ENCODE data around the gene TREH.

The TREH gene

DNA sequence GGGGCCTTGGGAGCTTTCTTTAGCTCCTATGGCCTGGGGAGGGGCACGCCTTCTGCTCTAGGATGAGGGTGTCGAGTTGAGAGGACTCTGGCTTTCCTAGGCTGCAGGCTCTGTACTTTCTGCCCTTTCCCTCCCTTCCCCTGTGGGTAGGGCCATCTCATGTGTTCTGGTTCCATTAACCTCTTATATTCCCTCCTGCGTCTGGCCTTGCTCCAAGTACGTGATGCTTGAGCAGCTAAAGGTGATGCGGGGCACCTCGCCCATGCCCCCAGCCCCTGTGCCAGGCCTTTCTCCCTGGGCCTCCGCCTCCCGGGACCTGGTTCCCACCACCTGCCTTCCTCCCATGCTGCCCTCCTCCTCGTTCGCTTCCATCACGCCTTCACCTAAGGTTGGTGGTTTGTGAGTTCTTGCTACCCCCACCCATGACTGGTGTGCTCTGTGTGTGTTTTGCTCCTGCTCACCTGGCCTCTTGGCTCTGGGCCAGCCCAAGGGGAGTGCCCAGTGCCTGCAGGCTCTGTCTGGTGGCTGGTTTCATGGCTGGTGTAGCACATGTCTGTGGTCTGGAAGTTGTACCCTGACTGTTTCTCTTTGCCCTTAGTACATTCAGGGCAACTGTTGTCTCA lies 37.9 kb downstream of the TREH start:
- Histone ChIP-seq H2BK5ac (ENCODE audit: low read depth, low read length, poor library complexity, severe bottlenecking) (no peak overlapping the region), H3K4ac (ENCODE audit: low read depth in 1 of 2, low read length in 2 of 2) (no peak overlapping the region), H3K27me3 (ENCODE audit: control insufficient read depth in 1 of 2, insufficient read depth in 1 of 2, low read length in 2 of 2) (no peaks in the 10 kb centered on the region), H3K14ac (ENCODE audit: low read length in 2 of 2) (no peak overlapping the region), H2AFZ (ENCODE audit: low read depth, low read length) (no peak overlapping the region), H3K79me1 (replicated peaks; ENCODE audit: low read length, poor library complexity, severe bottlenecking) (peaks cover 63% of the 10 kb centered on the region), H3K36me3 (ENCODE audit: control insufficient read depth in 1 of 2, insufficient read depth in 2 of 2, low read depth in 1 of 2, low read length in 2 of 2) (peaks cover 88 to 91% of the 10 kb centered on the region in 2 experiments), H3K4me1 (ENCODE audit: control insufficient read depth, insufficient read depth, low read depth, low read length) (peaks cover 13% of the 10 kb centered on the region), H3K4me2 (ENCODE audit: low read length, poor library complexity, severe bottlenecking) (no peak overlapping the region), H3K27ac (ENCODE audit: low read length, poor library complexity, severe bottlenecking) (no peak overlapping the region), H2AK5ac (ENCODE audit: low read length, severe bottlenecking) (no peak overlapping the region), H3K23ac (ENCODE audit: low read length in 2 of 2) (no peak overlapping the region), H3K18ac (ENCODE audit: low read depth in 1 of 2, low read length in 2 of 2) (no peak overlapping the region), H2BK15ac (ENCODE audit: low read depth, poor library complexity, severe bottlenecking) (no peak overlapping the region), H2BK12ac (ENCODE audit: low read length in 2 of 2) (no peak overlapping the region), H4K8ac (ENCODE audit: low read length) (no peak overlapping the region), H4K91ac (ENCODE audit: low read length) (no peak overlapping the region), H3K9me3 (ENCODE audit: control insufficient read depth, low read length) (no peaks in the 10 kb centered on the region), H2BK120ac (ENCODE audit: low read depth, low read length) (no peak overlapping the region), H3K4me3 (ENCODE audit: insufficient read depth in 1 of 2, low read depth in 1 of 2, low read length in 2 of 2) (no peak overlapping the region), H3K9ac (ENCODE audit: low read length) (no peak overlapping the region)
- WGBS = over 99% methylated on average over 11 of the region's 11 CpGs
- DNase-seq = no peak

DNA sequence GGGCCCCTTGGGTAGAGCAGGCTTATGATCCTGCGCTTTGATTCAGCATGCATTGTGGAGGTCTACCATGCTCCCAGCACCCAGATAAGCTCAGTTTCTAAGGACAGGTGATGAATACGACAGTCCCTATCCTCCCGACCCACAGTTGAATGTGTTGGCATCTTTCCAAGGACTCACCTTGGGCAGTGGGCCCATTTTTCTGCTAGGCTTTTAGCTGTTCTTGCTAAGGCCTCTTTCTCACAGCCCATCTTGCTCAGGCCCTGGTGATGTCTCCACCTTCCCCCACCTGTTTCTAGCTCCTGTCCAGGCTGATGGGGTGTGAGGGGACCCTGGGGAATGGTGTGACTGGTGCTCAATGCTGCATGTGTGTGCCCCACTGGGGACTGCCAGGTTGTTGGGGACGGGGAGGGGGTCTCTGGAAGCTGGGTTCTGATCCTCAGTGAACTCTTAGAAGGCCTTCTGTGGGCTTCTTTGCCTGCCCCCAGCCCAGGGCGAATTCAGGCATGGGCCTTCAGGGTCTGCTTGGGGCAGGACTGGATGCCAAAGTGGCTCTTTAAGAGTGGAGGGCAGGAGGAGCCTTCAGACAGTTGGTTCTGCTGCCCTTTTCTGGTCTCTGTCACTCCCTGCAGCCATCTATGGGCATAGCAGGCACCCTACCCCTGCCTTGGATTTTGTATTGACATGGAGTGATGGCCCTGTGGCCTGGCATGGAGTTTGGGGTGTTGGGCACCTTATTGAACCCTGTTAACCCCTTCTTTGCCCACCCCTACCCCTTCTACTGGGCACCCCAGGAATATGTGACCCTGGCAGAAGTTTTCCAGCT lies 38.9 kb downstream of the TREH start:
- Histone ChIP-seq H3K27me3 (ENCODE audit: control insufficient read depth in 1 of 2, insufficient read depth in 1 of 2, low read length in 2 of 2) (no peaks in the 10 kb centered on the region), H3K79me1 (replicated peaks; ENCODE audit: low read length, poor library complexity, severe bottlenecking) (peaks cover 60% of the 10 kb centered on the region), H3K9me3 (ENCODE audit: control insufficient read depth, low read length) (no peaks in the 10 kb centered on the region), H2BK12ac (ENCODE audit: low read length in 2 of 2) (no peak overlapping the region), H2AK5ac (ENCODE audit: low read length, severe bottlenecking) (no peak overlapping the region), H4K8ac (ENCODE audit: low read length) (no peak overlapping the region), H3K4me2 (ENCODE audit: low read length, poor library complexity, severe bottlenecking) (no peak overlapping the region), H3K18ac (ENCODE audit: low read depth in 1 of 2, low read length in 2 of 2) (no peak overlapping the region), H2AFZ (ENCODE audit: low read depth, low read length) (no peak overlapping the region), H2BK15ac (ENCODE audit: low read depth, poor library complexity, severe bottlenecking) (no peak overlapping the region), H3K27ac (ENCODE audit: low read length, poor library complexity, severe bottlenecking) (no peak overlapping the region), H3K23ac (ENCODE audit: low read length in 2 of 2) (no peak overlapping the region), H3K4ac (ENCODE audit: low read depth in 1 of 2, low read length in 2 of 2) (no peak overlapping the region), H2BK120ac (ENCODE audit: low read depth, low read length) (no peak overlapping the region), H3K4me1 (ENCODE audit: control insufficient read depth, insufficient read depth, low read depth, low read length) (peaks cover 13% of the 10 kb centered on the region), H3K14ac (ENCODE audit: low read length in 2 of 2) (no peak overlapping the region), H3K36me3 (ENCODE audit: control insufficient read depth in 1 of 2, insufficient read depth in 2 of 2, low read depth in 1 of 2, low read length in 2 of 2) (peaks cover 92 to 93% of the 10 kb centered on the region in 2 experiments), H3K4me3 (ENCODE audit: insufficient read depth in 1 of 2, low read depth in 1 of 2, low read length in 2 of 2) (no peak overlapping the region), H2BK5ac (ENCODE audit: low read depth, low read length, poor library complexity, severe bottlenecking) (no peak overlapping the region), H4K91ac (ENCODE audit: low read length) (no peak overlapping the region), H3K9ac (ENCODE audit: low read length) (no peak overlapping the region)
- 98% methylated on average over 5 of the region's 5 CpGs for WGBS
- no peak for DNase-seq

DNA sequence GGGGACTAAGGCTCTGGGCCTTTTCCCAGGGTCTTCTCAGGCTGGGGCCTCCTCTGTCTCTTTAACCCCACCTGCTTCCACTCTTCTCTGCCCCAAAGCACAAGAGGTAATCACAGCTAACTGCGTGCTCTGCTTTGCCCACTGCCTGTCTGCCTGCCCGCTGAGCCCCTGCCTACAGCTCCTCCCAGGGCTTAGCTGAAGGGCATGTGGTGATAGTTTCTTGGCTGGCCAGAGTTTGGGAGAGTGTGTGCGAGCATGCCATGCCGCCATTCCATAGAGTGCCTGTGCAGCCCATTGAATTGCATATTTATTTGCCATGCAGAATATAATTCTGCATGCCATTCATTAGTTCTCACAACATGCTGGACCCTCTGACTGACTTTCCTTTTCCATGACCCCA lies 39.6 kb downstream of the TREH start:
- Histone ChIP-seq H2AFZ (ENCODE audit: low read depth, low read length) (no peak overlapping the region), H2BK5ac (ENCODE audit: low read depth, low read length, poor library complexity, severe bottlenecking) (no peak overlapping the region), H2BK120ac (ENCODE audit: low read depth, low read length) (no peak overlapping the region), H2BK12ac (ENCODE audit: low read length in 2 of 2) (no peak overlapping the region), H3K27me3 (ENCODE audit: control insufficient read depth in 1 of 2, insufficient read depth in 1 of 2, low read length in 2 of 2) (no peaks in the 10 kb centered on the region), H3K4ac (ENCODE audit: low read depth in 1 of 2, low read length in 2 of 2) (no peak overlapping the region), H2BK15ac (ENCODE audit: low read depth, poor library complexity, severe bottlenecking) (no peak overlapping the region), H3K23ac (ENCODE audit: low read length in 2 of 2) (no peak overlapping the region), H4K8ac (ENCODE audit: low read length) (no peak overlapping the region), H3K4me1 (ENCODE audit: control insufficient read depth, insufficient read depth, low read depth, low read length) (peaks cover 19% of the 10 kb centered on the region), H3K14ac (ENCODE audit: low read length in 2 of 2) (no peak overlapping the region), H3K9ac (ENCODE audit: low read length) (no peak overlapping the region), H3K36me3 (ENCODE audit: control insufficient read depth in 1 of 2, insufficient read depth in 2 of 2, low read depth in 1 of 2, low read length in 2 of 2) (peaks cover 91 to 92% of the 10 kb centered on the region in 2 experiments), H2AK5ac (ENCODE audit: low read length, severe bottlenecking) (no peak overlapping the region), H3K4me3 (ENCODE audit: insufficient read depth in 1 of 2, low read depth in 1 of 2, low read length in 2 of 2) (no peak overlapping the region), H4K91ac (ENCODE audit: low read length) (no peak overlapping the region), H3K9me3 (ENCODE audit: control insufficient read depth, low read length) (no peaks in the 10 kb centered on the region), H3K79me1 (replicated peaks; ENCODE audit: low read length, poor library complexity, severe bottlenecking) (peaks cover 55% of the 10 kb centered on the region), H3K27ac (ENCODE audit: low read length, poor library complexity, severe bottlenecking) (no peak overlapping the region), H3K4me2 (ENCODE audit: low read length, poor library complexity, severe bottlenecking) (no peak overlapping the region), H3K18ac (ENCODE audit: low read depth in 1 of 2, low read length in 2 of 2) (no peak overlapping the region)
- WGBS = 100% methylated on average over 4 of the region's 4 CpGs
- no peak for DNase-seq

DNA sequence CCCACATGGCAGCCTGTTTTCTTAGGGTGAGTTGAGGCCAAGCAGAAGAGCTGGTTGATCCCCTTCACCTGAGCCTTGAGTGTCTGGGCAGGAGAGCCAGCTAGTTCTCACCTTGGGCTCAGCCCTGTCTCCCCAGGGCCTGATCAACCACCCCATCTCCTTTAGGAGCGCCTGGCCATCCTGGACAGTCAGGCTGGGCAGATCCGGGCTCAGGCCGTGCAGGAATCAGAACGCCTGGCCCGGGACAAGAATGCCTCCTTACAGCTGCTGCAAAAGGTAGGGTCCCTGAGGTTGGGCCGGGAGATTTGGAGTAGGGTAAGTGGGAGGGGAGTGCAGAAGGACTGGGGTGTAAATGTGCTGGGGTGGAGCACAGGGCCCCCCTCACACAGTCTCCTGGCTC lies 40.7 kb downstream of the TREH start:
- Histone ChIP-seq H2BK5ac (ENCODE audit: low read depth, low read length, poor library complexity, severe bottlenecking) (no peak overlapping the region), H3K4me3 (ENCODE audit: insufficient read depth in 1 of 2, low read depth in 1 of 2, low read length in 2 of 2) (no peak overlapping the region), H2AK5ac (ENCODE audit: low read length, severe bottlenecking) (no peak overlapping the region), H3K9me3 (ENCODE audit: control insufficient read depth, low read length) (no peaks in the 10 kb centered on the region), H3K36me3 (ENCODE audit: control insufficient read depth in 1 of 2, insufficient read depth in 2 of 2, low read depth in 1 of 2, low read length in 2 of 2) (peaks cover 82 to 91% of the 10 kb centered on the region in 2 experiments), H2AFZ (ENCODE audit: low read depth, low read length) (no peak overlapping the region), H3K23ac (ENCODE audit: low read length in 2 of 2) (no peak overlapping the region), H3K18ac (ENCODE audit: low read depth in 1 of 2, low read length in 2 of 2) (no peak overlapping the region), H3K27me3 (ENCODE audit: control insufficient read depth in 1 of 2, insufficient read depth in 1 of 2, low read length in 2 of 2) (no peaks in the 10 kb centered on the region), H4K8ac (ENCODE audit: low read length) (peak overlapping the region; percentile 3), H2BK12ac (ENCODE audit: low read length in 2 of 2) (no peak overlapping the region), H3K27ac (ENCODE audit: low read length, poor library complexity, severe bottlenecking) (no peak overlapping the region), H3K9ac (ENCODE audit: low read length) (no peak overlapping the region), H3K14ac (ENCODE audit: low read length in 2 of 2) (no peak overlapping the region), H2BK15ac (ENCODE audit: low read depth, poor library complexity, severe bottlenecking) (no peak overlapping the region), H4K91ac (ENCODE audit: low read length) (no peak overlapping the region), H3K4ac (ENCODE audit: low read depth in 1 of 2, low read length in 2 of 2) (no peak overlapping the region), H3K4me1 (ENCODE audit: control insufficient read depth, insufficient read depth, low read depth, low read length) (peaks cover 29% of the 10 kb centered on the region), H3K4me2 (ENCODE audit: low read length, poor library complexity, severe bottlenecking) (no peak overlapping the region), H2BK120ac (ENCODE audit: low read depth, low read length) (no peak overlapping the region), H3K79me1 (replicated peaks; ENCODE audit: low read length, poor library complexity, severe bottlenecking) (peaks cover 50% of the 10 kb centered on the region)
- DNase-seq = no peak
- WGBS = 100% methylated on average over 5 of the region's 6 CpGs
